Mucosa of rectum (tissue), 2 donors: Measurements from ENCODE around the gene TENT5A.

Experiments used
- H3K27ac ChIP-seq, 2 donors: one replicate each; pipeline ENCODE4 v1.7.0; 2013; ENCODE audit warnings: inconsistent platforms in 2 of 2, low read depth in 2 of 2, low read length in 2 of 2
- H3K27me3 ChIP-seq, 2 donors: one replicate each; pipeline ENCODE4 v1.7.0; 2013; ENCODE audit warnings: low read length in 2 of 2; ENCODE audit not compliant: control insufficient read depth in 2 of 2, insufficient read depth in 2 of 2
- H3K36me3 ChIP-seq, 2 donors: one replicate each; pipeline ENCODE4 v1.7.0; 2013; ENCODE audit warnings: low read length in 2 of 2; ENCODE audit not compliant: control insufficient read depth in 2 of 2, insufficient read depth in 2 of 2
- H3K4me1 ChIP-seq, 2 donors: one replicate each; pipeline ENCODE4 v1.7.0; 2013; ENCODE audit warnings: low read length in 2 of 2, mild to moderate bottlenecking in 1 of 2; ENCODE audit not compliant: control insufficient read depth in 2 of 2, insufficient read depth in 2 of 2
- H3K4me3 ChIP-seq, 2 donors: one replicate each; pipeline ENCODE4 v1.7.0; 2013; ENCODE audit warnings: low read length in 2 of 2
- H3K9ac ChIP-seq, 2 donors: one replicate each; pipeline ENCODE4 v1.7.0; 2013; ENCODE audit warnings: low read length in 2 of 2, low read depth in 1 of 2, mild to moderate bottlenecking in 1 of 2
- H3K9me3 ChIP-seq, 2 donors: one replicate each; pipeline ENCODE4 v1.7.0; 2013; ENCODE audit warnings: low read length in 2 of 2; ENCODE audit not compliant: control insufficient read depth in 2 of 2
- donor health status: healthy.
- donor health status: Normal muscosa, but diverticular disease.

The TENT5A gene

DNA sequence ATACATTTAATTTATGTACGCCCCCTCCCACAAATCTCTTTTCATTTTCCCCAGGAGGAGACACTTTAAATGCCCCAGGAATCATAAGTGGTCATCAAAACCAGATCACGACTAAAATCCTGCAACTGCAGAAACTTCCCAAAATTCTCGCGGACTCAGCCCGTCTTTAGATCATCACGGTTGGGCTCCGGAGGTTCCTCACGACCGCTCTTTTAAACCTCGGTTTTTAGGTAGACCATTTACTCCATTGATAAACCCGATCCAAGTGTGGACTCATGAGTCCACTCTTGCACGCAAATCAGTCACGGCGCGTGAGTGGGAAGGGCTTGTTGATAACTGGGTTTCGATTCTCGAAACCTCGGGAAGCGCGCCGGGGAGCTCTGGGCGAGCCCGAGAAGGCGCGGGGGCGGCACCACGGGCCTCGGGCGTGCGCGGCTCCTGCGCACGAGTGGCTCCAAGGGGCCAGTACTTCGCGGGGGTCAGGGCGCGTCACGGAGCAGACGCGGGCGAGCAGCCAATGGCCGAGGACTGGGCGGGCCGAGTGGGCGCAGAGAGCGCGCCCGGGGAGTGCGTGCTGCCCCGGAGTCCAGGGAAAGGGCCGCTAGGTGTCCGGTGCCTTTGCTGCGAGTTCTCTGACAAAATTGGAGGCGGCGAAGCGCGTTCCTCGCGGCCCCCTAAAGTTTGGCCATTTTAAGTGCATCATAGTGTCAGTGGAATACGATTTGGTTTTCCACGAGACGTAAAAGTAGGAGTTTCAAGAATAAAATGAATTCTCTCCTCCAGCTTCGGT is 635 bp upstream of the TENT5A start:
- H3K36me3 ChIP-seq: peaks cover 0 to 7% of the 10 kb centered on the region in 2 donors
- H3K4me3 ChIP-seq: peak overlapping the region; percentile 81 to 99
- peaks cover 9 to 22% of the 10 kb centered on the region in 2 donors for H3K4me1 ChIP-seq
- no peaks in the 10 kb centered on the region for H3K9me3 ChIP-seq
- H3K9ac ChIP-seq: peak overlapping the region; percentile 89 to 99
- no peaks in the 10 kb centered on the region for H3K27me3 ChIP-seq
- H3K27ac ChIP-seq: peak overlapping the region; percentile 96 to 98

DNA sequence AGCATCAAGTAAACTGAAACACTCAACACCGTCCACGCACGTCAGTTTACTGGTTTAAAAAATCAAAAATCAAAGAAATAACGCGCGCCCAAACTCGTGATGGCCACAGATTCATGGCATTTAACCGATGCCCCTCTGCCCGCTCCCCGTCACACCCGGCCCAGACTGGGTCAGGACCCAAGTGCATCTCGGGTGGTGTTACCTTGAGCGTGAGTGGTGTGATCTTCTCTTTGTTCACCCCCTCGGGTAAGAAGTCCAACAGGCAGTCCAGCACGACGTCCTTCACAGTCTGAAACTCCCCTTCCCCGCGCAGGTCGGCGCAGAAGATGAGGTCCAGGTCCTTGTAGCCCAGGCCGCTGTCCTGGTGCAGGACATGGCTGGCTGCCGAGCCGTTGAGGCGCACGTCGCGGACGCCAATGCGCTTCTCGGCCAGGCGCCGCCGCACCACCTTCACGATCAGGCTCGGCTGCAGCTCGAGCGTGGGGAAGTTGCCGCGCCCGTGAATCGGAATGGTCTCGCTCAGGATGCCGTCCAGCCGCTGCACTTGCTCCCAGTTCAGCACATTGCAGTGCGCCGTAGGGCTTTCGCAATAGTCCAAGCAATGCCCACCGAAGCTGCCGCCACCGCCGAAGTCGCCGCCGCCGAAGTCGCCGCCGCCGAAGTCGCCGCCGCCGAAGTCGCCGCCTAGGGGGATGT is 945 bp downstream of the TENT5A start:
- peaks cover 9 to 22% of the 10 kb centered on the region in 2 donors for H3K4me1 ChIP-seq
- H3K36me3 ChIP-seq: peaks cover 1 to 8% of the 10 kb centered on the region in 2 donors
- H3K27ac ChIP-seq: peak overlapping the region; percentile 96 to 98
- peak overlapping the region; percentile 81 to 99 for H3K4me3 ChIP-seq
- H3K9ac ChIP-seq: peak overlapping the region; percentile 89 to 99
- no peaks in the 10 kb centered on the region for H3K9me3 ChIP-seq
- H3K27me3 ChIP-seq: no peaks in the 10 kb centered on the region

DNA sequence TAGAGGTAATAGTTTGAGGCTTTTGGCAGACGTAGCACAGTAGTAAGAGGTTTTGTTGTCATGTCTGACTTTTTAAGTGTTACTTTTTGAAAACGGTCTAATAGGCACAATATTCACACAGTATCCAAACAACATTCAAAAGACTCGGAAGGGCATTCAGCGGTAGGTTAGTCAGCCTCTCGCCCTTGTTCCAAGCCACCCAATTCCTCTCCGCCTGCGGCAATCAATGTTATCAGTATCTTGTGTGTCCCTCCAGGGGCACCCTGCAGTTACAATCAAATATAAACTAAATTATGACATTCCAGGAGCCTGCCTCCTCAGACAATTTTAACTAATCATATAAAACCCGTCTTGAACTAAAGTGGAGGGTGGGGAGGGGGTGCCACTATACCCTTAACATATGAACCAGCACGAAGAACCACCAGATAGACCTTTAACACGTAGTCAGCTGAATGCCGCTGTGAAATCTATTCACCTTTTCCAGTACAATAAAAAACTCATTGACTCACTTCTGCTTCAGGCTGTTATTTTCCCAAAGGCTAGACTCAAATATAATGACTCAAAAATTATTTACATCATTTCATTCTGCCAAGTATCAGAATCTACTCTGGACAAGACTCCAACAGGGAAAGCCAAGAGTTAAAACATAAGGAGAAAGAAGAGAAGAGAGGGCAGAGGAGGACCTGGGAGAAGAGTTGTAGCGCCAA is 1.6 kb downstream of the TENT5A start:
- Histone ChIP-seq H3K27me3 (no peaks in the 10 kb centered on the region), H3K27ac (peak overlapping the region; percentile 96 to 98), H3K4me3 (peak overlapping the region; percentile 81 to 99), H3K9me3 (no peaks in the 10 kb centered on the region), H3K4me1 (peaks cover 9 to 22% of the 10 kb centered on the region in 2 donors), H3K9ac (peak overlapping the region; percentile 74 to 99), H3K36me3 (peaks cover 6 to 12% of the 10 kb centered on the region in 2 donors)

DNA sequence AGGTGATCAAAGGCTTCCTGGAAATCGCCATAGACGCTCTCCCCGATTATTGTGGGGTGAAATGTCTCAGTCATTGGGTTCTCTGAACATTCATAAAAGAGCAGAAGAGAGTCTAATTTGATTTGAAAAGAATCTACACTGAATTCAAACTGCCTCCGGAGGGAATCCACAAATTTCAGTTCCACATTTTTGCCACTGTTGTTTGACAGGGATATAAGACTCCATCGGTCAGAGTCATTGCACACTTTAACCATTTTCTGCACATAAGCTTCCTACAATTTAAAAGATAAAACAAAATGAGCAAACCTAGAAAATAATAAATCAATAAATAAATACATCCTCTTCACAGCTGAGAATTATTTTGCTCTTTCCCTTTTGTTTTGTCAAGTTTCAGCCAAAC is 2.3 kb downstream of the TENT5A start:
- Histone ChIP-seq H3K9ac (peak overlapping the region; percentile 57 to 99), H3K36me3 (peaks cover 6 to 12% of the 10 kb centered on the region in 2 donors), H3K4me1 (peaks cover 9 to 22% of the 10 kb centered on the region in 2 donors), H3K27ac (peak overlapping the region in 1 of 2 donors; percentile 98), H3K27me3 (no peaks in the 10 kb centered on the region), H3K4me3 (peak overlapping the region; percentile 81 to 99), H3K9me3 (no peaks in the 10 kb centered on the region)

DNA sequence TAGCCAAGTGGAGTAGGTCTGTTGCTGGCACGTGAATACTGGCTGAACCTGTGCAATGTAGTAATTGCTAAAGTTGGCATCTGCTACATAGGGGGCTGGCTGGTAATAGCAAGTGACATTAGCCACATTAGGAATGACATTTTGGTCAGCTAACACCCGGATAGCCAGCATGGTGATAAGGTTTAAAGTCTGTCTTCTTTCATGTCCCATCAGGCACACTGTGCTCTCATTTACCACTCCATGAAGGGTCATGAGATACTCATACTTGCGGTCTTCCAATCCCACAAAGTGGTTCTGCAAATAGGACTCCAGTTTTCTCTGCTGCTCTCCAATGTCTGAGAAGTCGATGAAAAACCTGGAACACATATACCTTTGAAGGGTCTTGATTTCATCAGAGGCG is 2.8 kb downstream of the TENT5A start:
- Histone ChIP-seq H3K9ac (peak overlapping the region in 1 of 2 donors; percentile 99), H3K4me1 (peaks cover 9 to 22% of the 10 kb centered on the region in 2 donors), H3K27ac (peak overlapping the region in 1 of 2 donors; percentile 38), H3K36me3 (peaks cover 6 to 12% of the 10 kb centered on the region in 2 donors), H3K4me3 (peak overlapping the region; percentile 81 to 99), H3K9me3 (no peaks in the 10 kb centered on the region), H3K27me3 (no peaks in the 10 kb centered on the region)

DNA sequence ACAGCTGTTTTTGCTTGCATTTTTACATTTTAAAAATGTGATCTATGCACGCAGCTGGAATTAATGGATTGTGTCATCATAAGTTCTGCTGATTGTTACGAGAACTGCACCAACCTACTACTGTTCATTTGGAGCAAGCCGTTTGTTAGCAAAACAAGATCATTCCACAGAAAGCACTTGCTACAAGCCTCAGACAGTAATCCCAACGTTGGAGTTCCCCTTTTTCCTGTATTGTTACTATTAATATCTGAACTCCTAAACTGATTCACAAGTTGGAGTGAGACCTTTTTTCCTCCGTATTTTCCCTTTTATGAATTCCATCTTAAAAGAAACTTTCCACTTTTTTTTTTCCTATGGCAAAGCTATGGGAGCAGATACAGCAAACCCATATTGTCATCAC is 3.5 kb downstream of the TENT5A start:
- H3K4me3 ChIP-seq: peak overlapping the region; percentile 81 to 99
- no peaks in the 10 kb centered on the region for H3K9me3 ChIP-seq
- peak overlapping the region in 1 of 2 donors; percentile 13 for H3K9ac ChIP-seq
- no peak overlapping the region for H3K27ac ChIP-seq
- peaks cover 4 to 14% of the 10 kb centered on the region in 2 donors for H3K4me1 ChIP-seq
- H3K27me3 ChIP-seq: no peaks in the 10 kb centered on the region
- peaks cover 6 to 12% of the 10 kb centered on the region in 2 donors for H3K36me3 ChIP-seq

DNA sequence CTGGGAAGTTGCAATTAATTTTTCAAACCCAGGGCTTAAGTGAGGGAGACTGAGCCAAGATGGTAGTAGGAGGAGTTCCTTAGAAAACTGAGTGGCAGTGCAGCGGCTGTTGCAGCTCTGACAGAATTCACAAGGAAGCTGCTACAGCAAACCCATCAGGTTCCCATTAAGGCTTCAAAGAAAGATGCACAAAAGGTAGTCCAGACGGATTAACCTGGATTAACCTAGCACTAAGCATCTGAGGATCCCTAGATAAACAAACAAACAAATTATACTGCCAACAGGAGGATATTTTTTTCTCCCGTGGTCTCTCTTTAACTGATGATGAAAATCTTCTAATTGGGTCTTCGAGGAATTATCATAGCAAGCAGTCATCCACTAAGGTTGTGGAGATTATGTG is 5.2 kb downstream of the TENT5A start:
- Histone ChIP-seq H3K9me3 (no peaks in the 10 kb centered on the region), H3K36me3 (peaks cover 6 to 12% of the 10 kb centered on the region in 2 donors), H3K27ac (no peak overlapping the region), H3K9ac (no peak overlapping the region), H3K4me1 (peaks cover 0 to 9% of the 10 kb centered on the region in 2 donors), H3K27me3 (no peaks in the 10 kb centered on the region), H3K4me3 (no peak overlapping the region)

DNA sequence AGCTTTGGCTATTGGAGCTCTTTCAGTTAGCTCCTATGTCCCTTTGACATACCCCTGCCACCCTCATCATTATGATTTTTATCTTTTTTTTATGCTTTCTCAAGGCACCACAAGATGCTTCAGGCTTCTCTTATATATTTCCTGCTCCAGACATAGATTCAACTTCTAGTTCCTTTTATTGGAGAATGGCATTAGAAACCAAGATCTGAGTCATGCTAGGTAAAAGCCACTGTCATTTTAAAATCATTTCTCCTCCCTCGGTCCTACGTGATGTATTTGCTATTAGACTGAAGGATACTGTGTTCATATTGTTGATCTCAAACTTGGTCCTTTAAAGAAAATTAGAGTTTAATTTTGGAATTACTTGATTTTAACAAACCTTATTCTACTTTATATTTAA is 8.3 kb downstream of the TENT5A start:
- no peaks in the 10 kb centered on the region for H3K27me3 ChIP-seq
- H3K27ac ChIP-seq: no peak overlapping the region
- no peak overlapping the region for H3K4me3 ChIP-seq
- H3K9me3 ChIP-seq: no peaks in the 10 kb centered on the region
- H3K9ac ChIP-seq: no peak overlapping the region
- peaks cover 6 to 7% of the 10 kb centered on the region in 2 donors for H3K36me3 ChIP-seq
- H3K4me1 ChIP-seq: no peaks in the 10 kb centered on the region

DNA sequence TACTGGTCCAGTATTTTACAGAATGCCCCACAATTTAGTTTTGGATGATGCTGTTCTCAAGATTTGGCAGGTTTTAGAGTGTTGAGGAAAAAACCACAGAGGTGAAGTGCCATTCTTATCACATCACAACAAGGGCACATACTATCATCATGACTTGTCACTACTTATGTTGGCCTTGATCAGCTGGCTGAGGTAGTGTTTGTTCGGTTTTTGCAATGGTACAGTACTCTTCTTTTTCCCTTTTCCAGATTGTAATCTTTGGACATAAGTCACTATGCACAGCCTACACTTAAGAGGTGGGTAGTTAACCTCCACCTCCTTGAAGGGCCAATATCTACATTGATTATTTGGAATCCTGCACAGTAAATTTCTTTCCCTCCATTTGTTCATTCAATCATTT is 8.8 kb downstream of the TENT5A start:
- Histone ChIP-seq H3K36me3 (peaks cover 5 to 6% of the 10 kb centered on the region in 2 donors), H3K27me3 (no peaks in the 10 kb centered on the region), H3K9me3 (no peaks in the 10 kb centered on the region), H3K27ac (no peak overlapping the region), H3K9ac (no peak overlapping the region), H3K4me1 (no peaks in the 10 kb centered on the region), H3K4me3 (no peak overlapping the region)

DNA sequence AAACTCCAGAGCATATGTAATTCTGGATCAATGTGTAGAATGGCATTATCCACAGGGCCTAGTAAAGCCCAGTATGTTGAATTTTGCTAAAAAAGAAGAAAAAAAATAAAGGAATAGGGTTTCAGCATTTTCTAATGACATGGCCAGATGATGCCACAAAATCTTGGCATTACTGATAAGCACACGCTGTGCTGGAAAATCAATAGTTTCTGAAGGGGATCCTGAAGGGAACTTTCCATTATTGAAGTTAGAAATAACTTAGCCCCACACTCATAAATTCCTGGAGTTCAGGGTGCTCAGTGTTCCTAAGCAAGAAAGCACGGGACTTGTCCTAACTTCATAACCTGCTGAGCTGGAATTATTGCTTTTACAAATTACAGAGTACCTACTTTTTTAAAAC is 10.8 kb downstream of the TENT5A start:
- no peaks in the 10 kb centered on the region for H3K27me3 ChIP-seq
- peaks cover 5 to 6% of the 10 kb centered on the region in 2 donors for H3K36me3 ChIP-seq
- H3K4me1 ChIP-seq: no peaks in the 10 kb centered on the region
- no peak overlapping the region for H3K4me3 ChIP-seq
- no peak overlapping the region for H3K9ac ChIP-seq
- H3K9me3 ChIP-seq: no peaks in the 10 kb centered on the region
- no peak overlapping the region for H3K27ac ChIP-seq
